Brain microvascular endothelial cell (primary cell): ENCODE results near the gene LRRC55.
"Not testable (repeated sequence)": the region's sequence is repeated elsewhere in the genome, so short reads cannot be mapped to it uniquely, and the experiment has no call there.

Experiments
- DNase-seq: peaks from one replicate; pipeline ENCODE4 v3.0.0-alpha.2; 2020
- H3K27ac ChIP-seq: fragments of 250-450 bp; sonication (Bioruptor Pico); 2 replicates; pipeline ENCODE4 v1.5.1; 2020; ENCODE audit warnings: mild to moderate bottlenecking, moderate library complexity
- H3K27me3 ChIP-seq: fragments of 250-450 bp; sonication (Bioruptor Pico); replicated peaks from 2 replicates; pipeline ENCODE4 v1.5.1; 2020; ENCODE audit warnings: mild to moderate bottlenecking
- H3K36me3 ChIP-seq: fragments of 250-450 bp; sonication (Bioruptor Pico); replicated peaks from 2 replicates; pipeline ENCODE4 v1.5.1; 2020; ENCODE audit warnings: mild to moderate bottlenecking
- H3K4me3 ChIP-seq: 2 replicates; pipeline ENCODE4 v1.5.1; 2011; ENCODE audit warnings: low read depth, mild to moderate bottlenecking, control low read depth, low read length, moderate library complexity
- CTCF ChIP-seq: IDR thresholded peaks from 2 replicates; pipeline ENCODE4 v1.5.1; 2011; ENCODE audit warnings: low read depth, mild to moderate bottlenecking, moderate library complexity, low read length, control low read depth, inconsistent platforms; ENCODE audit errors: missing control alignments
- in situ Hi-C: cut with HindIII; loops from 2 replicates; pipeline ENCODE4 v1.10.0; 2017; ENCODE audit warnings: low sequenced_read_pairs, low pct_ligation_motif_present

The LRRC55 gene

GRCh38 chr11:57163160-57163868 lies 18.4 kb upstream of the LRRC55 start:
- TF ChIP-seq CTCF = no peak
- no peak overlapping the region for H3K27ac ChIP-seq
- DNase-seq = no peak
- in situ Hi-C loops = no loop called here
- no peaks in the 10 kb centered on the region for H3K36me3 ChIP-seq
- no peak overlapping the region for H3K4me3 ChIP-seq
- no peaks in the 10 kb centered on the region for H3K27me3 ChIP-seq

GRCh38 chr11:57164317-57164716 lies 17.4 kb upstream of the LRRC55 start:
- Histone ChIP-seq H3K27ac (no peak overlapping the region), H3K36me3 (no peaks in the 10 kb centered on the region), H3K4me3 (no peak overlapping the region), H3K27me3 (no peaks in the 10 kb centered on the region)
- no peak for TF ChIP-seq CTCF
- DNase-seq = no peak
- in situ Hi-C loops = no loop called here

GRCh38 chr11:57167125-57167846 lies 14.5 kb upstream of the LRRC55 start:
- Histone ChIP-seq H3K27me3 (no peaks in the 10 kb centered on the region), H3K4me3 (no peak overlapping the region)
- in situ Hi-C loops = no loop called here

GRCh38 chr11:57169732-57170313 lies 11.9 kb upstream of the LRRC55 start:
- H3K27me3 ChIP-seq, H3K36me3 ChIP-seq, DNase-seq, H3K4me3 ChIP-seq, H3K27ac ChIP-seq, in situ Hi-C loops: not testable (repeated sequence)

More at GRCh38 chr11:57167125-57167846, 14.5 kb upstream of the LRRC55 start:
- H3K36me3 ChIP-seq = no peaks in the 10 kb centered on the region
- H3K27ac ChIP-seq = no peak overlapping the region
- DNase-seq = no peak
- TF ChIP-seq CTCF = no peak

- in situ Hi-C loops = no loop called here
- no peak for TF ChIP-seq CTCF
- H3K27ac ChIP-seq = no peak overlapping the region
Observed at GRCh38 chr11:57172031-57172430, 9.7 kb upstream of the LRRC55 start.

GRCh38 chr11:57174656-57175055 lies 7.1 kb upstream of the LRRC55 start:
- no peak overlapping the region for H3K27ac ChIP-seq
- in situ Hi-C loops = no loop called here
- TF ChIP-seq CTCF = no peak
- H3K36me3 ChIP-seq = no peaks in the 10 kb centered on the region
- H3K4me3 ChIP-seq = no peak overlapping the region
- H3K27me3 ChIP-seq = peaks cover 5% of the 10 kb centered on the region
- DNase-seq = no peak

More at GRCh38 chr11:57172031-57172430, 9.7 kb upstream of the LRRC55 start:
- Histone ChIP-seq H3K27me3 (no peaks in the 10 kb centered on the region), H3K36me3 (no peaks in the 10 kb centered on the region), H3K4me3 (no peak overlapping the region)
- no peak for DNase-seq
